ENCODE measurements around the gene RNF208. TPM values are rescaled to one million over a fixed set of nuclear protein-coding genes. Genes with fewer than 3 reads are reported as not detected.

RNF208 gene
- 1 to 10 TPM in 3 of 5 donors, under 1 TPM in 2; 0.56 to 1.6 (median 1.5) TPM for total RNA-seq
- total RNA-seq (2013): not detected
- total RNA-seq: 0 to 1.1 (median 0.35) reads per million in 29 experiments

DNA sequence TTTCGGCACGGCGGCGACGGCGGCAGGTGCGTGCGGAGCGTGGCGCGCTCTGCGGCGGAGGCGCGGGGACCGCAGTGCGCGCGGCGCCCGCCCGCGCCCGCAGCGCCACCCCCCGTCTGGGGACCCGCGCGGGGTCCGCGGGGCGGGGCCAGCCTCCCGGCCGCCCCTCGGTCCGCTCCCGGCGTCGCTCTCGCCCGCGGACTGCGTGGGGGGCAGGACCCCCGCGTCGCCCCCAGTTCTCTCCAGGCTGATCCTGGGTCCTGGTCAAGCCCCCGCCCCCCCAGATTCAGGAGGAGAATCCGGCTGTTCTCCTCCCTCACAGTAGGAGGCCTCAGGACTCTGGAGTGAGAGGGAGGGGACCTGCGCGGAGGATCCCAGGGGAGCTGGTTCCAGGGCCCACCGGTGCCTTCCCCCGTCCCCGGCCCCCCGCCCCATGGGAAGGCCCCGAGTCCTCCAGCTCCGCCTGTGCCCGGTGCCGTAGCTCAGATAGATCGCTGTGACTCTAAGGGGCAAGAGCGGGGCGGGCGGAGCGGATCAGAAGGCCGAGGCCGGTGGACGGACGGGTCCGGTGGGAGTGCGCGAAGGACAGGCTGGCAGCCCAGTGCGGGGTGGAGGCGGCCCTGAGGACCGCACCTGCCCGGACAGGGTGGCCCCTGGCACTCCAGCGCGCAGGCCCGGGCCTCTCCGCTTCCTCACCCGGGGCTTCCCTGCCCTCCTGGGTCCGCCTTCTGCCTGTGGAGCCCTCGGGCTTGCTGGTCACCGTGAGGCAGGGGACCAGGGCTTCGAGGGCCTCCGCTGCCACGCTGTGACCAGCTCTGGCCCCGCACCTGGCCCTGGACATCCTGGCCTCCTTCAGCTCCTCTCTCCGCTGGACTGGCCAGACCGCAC lies at the start of gene RNF208:
RNF208 (minus strand) TSS at position 51 of the 888 bp plus-strand sequence. CDS start 1,028 bp downstream, outside the sequence.
- no peaks in the 10 kb centered on the region for H3K9me3 ChIP-seq
- WGBS (ENCODE audit: insufficient coverage): 8% methylated on average over 84 of the region's 88 CpGs
- peaks cover 2 to 34% of the 10 kb centered on the region in 2 experiments for H3K4me1 ChIP-seq (ENCODE audit: control insufficient read depth in 1 of 2, extremely low read depth in 1 of 2, insufficient read depth in 2 of 2, low read length in 2 of 2)
- CTCF ChIA-PET: interaction anchor here in 1 of 2 donors (1.0 to 2.0 kb wide), 3 partner anchors 14 to 194 kb away, joined by 3 to 9 read pairs (median 7); no protein-coding TSS in a partner anchor
- peaks cover 0 to under 1% of the 10 kb centered on the region in 2 donors for H3K27me3 Mint-ChIP-seq
- peaks cover 1 to 5% (median 5%) of the 10 kb centered on the region in 3 donors for H3K4me1 Mint-ChIP-seq
- peak within 1 kb of the TSS in 1 of 2 donors; percentile 80 for H3K27ac Mint-ChIP-seq
- ATAC-seq (replicated peaks in 1 of 4) (no peak), DNase-seq (peak in 3 of 35 experiments; percentile 11 to 32 (median 30))
- no peaks in the 10 kb centered on the region for H3K9me3 Mint-ChIP-seq
- peak within 1 kb of the TSS; percentile 66 for H3K27ac ChIP-seq (ENCODE audit: low read length)
- H3K4me3 Mint-ChIP-seq: peak within 1 kb of the TSS; percentile 71 to 80 (median 79)
- H3K36me3 Mint-ChIP-seq: no peaks in the 10 kb centered on the region
- H3K4me3 ChIP-seq (ENCODE audit: control insufficient read depth in 1 of 2, extremely low read depth in 1 of 2, low read length in 1 of 2): peak within 1 kb of the TSS; percentile 76 to 79
- peaks cover 0 to 22% of the 10 kb centered on the region in 2 experiments for H3K27me3 ChIP-seq (replicated peaks in 1 of 2; ENCODE audit: control insufficient read depth in 2 of 2, extremely low read depth in 1 of 2, insufficient read depth in 2 of 2, low read length in 1 of 2)
- no peaks in the 10 kb centered on the region for H3K36me3 ChIP-seq (ENCODE audit: control insufficient read depth in 2 of 2, extremely low read depth in 1 of 2, insufficient read depth in 1 of 2, low read length in 1 of 2)
- POLR2A ChIA-PET: interaction anchor here (1.0 to 2.4 kb wide), 3 partner anchors 16 to 21 kb away, joined by 3 to 16 read pairs (median 6); partner anchors contain the start of gene TUBB4B (in 1 of the 2)

GRCh38 chr9:137271696-137272076 lies 49.6 kb upstream of the RNF208 start:
- Histone ChIP-seq H3K27me3 (replicated peaks in 1 of 2; ENCODE audit: control insufficient read depth in 2 of 2, extremely low read depth in 1 of 2, insufficient read depth in 2 of 2, low read length in 1 of 2) (peaks cover 0 to 14% of the 10 kb centered on the region in 2 experiments), H3K9me3 (no peaks in the 10 kb centered on the region), H3K27ac (ENCODE audit: low read length) (no peak overlapping the region), H3K4me3 (ENCODE audit: control insufficient read depth in 1 of 2, extremely low read depth in 1 of 2, low read length in 1 of 2) (no peak overlapping the region), H3K4me1 (ENCODE audit: control insufficient read depth in 1 of 2, extremely low read depth in 1 of 2, insufficient read depth in 2 of 2, low read length in 2 of 2) (peaks cover 11 to 23% of the 10 kb centered on the region in 2 experiments), H3K36me3 (ENCODE audit: control insufficient read depth in 2 of 2, extremely low read depth in 1 of 2, insufficient read depth in 1 of 2, low read length in 1 of 2) (peaks cover 22 to 43% of the 10 kb centered on the region in 2 donors)
- Mint-ChIP-seq H3K9me3 (no peaks in the 10 kb centered on the region), H3K36me3 (peaks cover 20% of the 10 kb centered on the region), H3K4me3 (peak overlapping the region in 2 of 3 donors; percentile 5 to 49), H3K27me3 (peaks cover 0 to 10% of the 10 kb centered on the region in 2 donors), H3K27ac (peak overlapping the region in 1 of 2 donors; percentile 41), H3K4me1 (peaks cover 23 to 35% (median 32%) of the 10 kb centered on the region in 3 donors)
- CTCF ChIA-PET: interaction anchor here in 1 of 2 donors (0.6 kb wide), 1 partner anchor 186 kb away, joined by 8 read pairs; no protein-coding TSS in a partner anchor
- POLR2A ChIA-PET: interaction anchor here in 1 of 2 donors (0.6 kb wide), 1 partner anchor 534 kb away, joined by 3 read pairs; no protein-coding TSS in a partner anchor
- ATAC-seq (replicated peaks in 1 of 4) (no peak), DNase-seq (no peak)
- 16% methylated on average over 3 of the region's 3 CpGs for WGBS (ENCODE audit: insufficient coverage)

- Histone ChIP-seq H3K4me3 (ENCODE audit: control insufficient read depth in 1 of 2, extremely low read depth in 1 of 2, low read length in 1 of 2) (no peak overlapping the region), H3K27me3 (replicated peaks in 1 of 2; ENCODE audit: control insufficient read depth in 2 of 2, extremely low read depth in 1 of 2, insufficient read depth in 2 of 2, low read length in 1 of 2) (peaks cover 0 to 8% of the 10 kb centered on the region in 2 experiments), H3K36me3 (ENCODE audit: control insufficient read depth in 2 of 2, extremely low read depth in 1 of 2, insufficient read depth in 1 of 2, low read length in 1 of 2) (peaks cover 26 to 48% of the 10 kb centered on the region in 2 donors), H3K27ac (ENCODE audit: low read length) (no peak overlapping the region), H3K9me3 (no peaks in the 10 kb centered on the region), H3K4me1 (ENCODE audit: control insufficient read depth in 1 of 2, extremely low read depth in 1 of 2, insufficient read depth in 2 of 2, low read length in 2 of 2) (peaks cover 11 to 24% of the 10 kb centered on the region in 2 experiments)
- 62% methylated on average over 26 of the region's 32 CpGs for WGBS (ENCODE audit: insufficient coverage)
- peaks cover 22 to 33% (median 31%) of the 10 kb centered on the region in 3 donors for H3K4me1 Mint-ChIP-seq
- H3K4me3 Mint-ChIP-seq: peak overlapping the region in 2 of 3 donors; percentile 5 to 49
- POLR2A ChIA-PET: interaction anchor here in 1 of 2 donors (0.6 kb wide), 1 partner anchor 533 kb away, joined by 3 read pairs; no protein-coding TSS in a partner anchor
- DNase-seq (peak in 14 of 35 experiments; percentile 18 to 57 (median 36)), ATAC-seq (replicated peaks in 1 of 4) (peak; percentile 41 to 90 (median 68))
- H3K27me3 Mint-ChIP-seq: peaks cover 0 to 8% of the 10 kb centered on the region in 2 donors
- H3K27ac Mint-ChIP-seq: peak overlapping the region; percentile 1 to 41
- CTCF ChIA-PET: interaction anchor here in 1 of 2 donors (0.6 kb wide), 1 partner anchor 185 kb away, joined by 8 read pairs; no protein-coding TSS in a partner anchor
- peaks cover 20% of the 10 kb centered on the region for H3K36me3 Mint-ChIP-seq
- no peaks in the 10 kb centered on the region for H3K9me3 Mint-ChIP-seq
These were observed 49.1 kb upstream of the RNF208 start for GRCh38 chr9:137270929-137271695.

DNA sequence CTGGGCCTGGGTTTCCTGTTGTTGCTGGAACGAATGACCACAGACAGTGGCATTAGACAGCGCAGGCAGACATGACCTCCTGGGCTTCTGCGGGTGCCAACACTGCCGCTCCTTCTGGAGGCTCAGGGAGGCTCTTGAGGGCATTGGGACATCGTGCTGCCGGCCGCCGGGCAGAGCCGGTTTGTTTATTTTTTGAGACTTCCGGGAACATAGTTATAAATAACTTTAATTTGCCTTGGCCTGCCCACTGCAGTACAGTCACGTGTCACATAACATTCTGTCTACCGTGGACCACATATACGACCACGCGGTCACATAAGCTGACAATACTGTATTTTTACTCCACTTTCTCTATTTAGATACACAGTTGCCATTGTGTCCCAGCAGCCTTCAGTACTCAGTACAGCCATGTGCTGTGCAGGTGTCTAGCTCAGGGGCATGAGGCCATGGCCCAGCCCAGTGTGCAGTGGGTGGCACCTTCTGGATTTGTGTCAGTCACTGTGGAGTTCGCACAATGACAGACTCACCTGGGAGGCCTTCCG lies 47.3 kb upstream of the RNF208 start:
- Mint-ChIP-seq H3K9me3 (no peaks in the 10 kb centered on the region), H3K27ac (no peak overlapping the region), H3K27me3 (no peaks in the 10 kb centered on the region), H3K4me1 (peaks cover 19 to 24% (median 19%) of the 10 kb centered on the region in 3 donors), H3K36me3 (peaks cover 21% of the 10 kb centered on the region), H3K4me3 (no peak overlapping the region)
- no peak for DNase-seq
- CTCF ChIA-PET: no interaction called here
- Histone ChIP-seq H3K27me3 (replicated peaks in 1 of 2; ENCODE audit: control insufficient read depth in 2 of 2, extremely low read depth in 1 of 2, insufficient read depth in 2 of 2, low read length in 1 of 2) (peaks cover 0 to 3% of the 10 kb centered on the region in 2 experiments), H3K9me3 (no peaks in the 10 kb centered on the region), H3K27ac (ENCODE audit: low read length) (no peak overlapping the region), H3K4me3 (ENCODE audit: control insufficient read depth in 1 of 2, extremely low read depth in 1 of 2, low read length in 1 of 2) (no peak overlapping the region), H3K36me3 (ENCODE audit: control insufficient read depth in 2 of 2, extremely low read depth in 1 of 2, insufficient read depth in 1 of 2, low read length in 1 of 2) (peaks cover 29 to 57% of the 10 kb centered on the region in 2 donors), H3K4me1 (ENCODE audit: control insufficient read depth in 1 of 2, extremely low read depth in 1 of 2, insufficient read depth in 2 of 2, low read length in 2 of 2) (peaks cover 11 to 26% of the 10 kb centered on the region in 2 experiments)
- WGBS (ENCODE audit: insufficient coverage): 89% methylated on average over 17 of the region's 17 CpGs
- POLR2A ChIA-PET: no interaction called here
- ATAC-seq (replicated peaks in 1 of 4): no peak

- ATAC-seq (replicated peaks in 1 of 4) (no peak), DNase-seq (no peak)
- Histone ChIP-seq H3K9me3 (no peaks in the 10 kb centered on the region), H3K36me3 (ENCODE audit: control insufficient read depth in 2 of 2, extremely low read depth in 1 of 2, insufficient read depth in 1 of 2, low read length in 1 of 2) (peaks cover 27 to 63% of the 10 kb centered on the region in 2 donors), H3K27ac (ENCODE audit: low read length) (no peak overlapping the region), H3K4me1 (ENCODE audit: control insufficient read depth in 1 of 2, extremely low read depth in 1 of 2, insufficient read depth in 2 of 2, low read length in 2 of 2) (peaks cover 11 to 26% of the 10 kb centered on the region in 2 experiments), H3K27me3 (replicated peaks in 1 of 2; ENCODE audit: control insufficient read depth in 2 of 2, extremely low read depth in 1 of 2, insufficient read depth in 2 of 2, low read length in 1 of 2) (peaks cover 0 to 3% of the 10 kb centered on the region in 2 experiments), H3K4me3 (ENCODE audit: control insufficient read depth in 1 of 2, extremely low read depth in 1 of 2, low read length in 1 of 2) (no peak overlapping the region)
- WGBS (ENCODE audit: insufficient coverage): 86% methylated on average over 9 of the region's 19 CpGs
- Mint-ChIP-seq H3K27ac (no peak overlapping the region), H3K4me3 (no peak overlapping the region), H3K4me1 (peaks cover 19 to 24% (median 19%) of the 10 kb centered on the region in 3 donors), H3K36me3 (peaks cover 24% of the 10 kb centered on the region), H3K27me3 (no peaks in the 10 kb centered on the region), H3K9me3 (no peaks in the 10 kb centered on the region)
- ChIA-PET POLR2A (no interaction called here), CTCF (no interaction called here)
These were observed 46.6 kb upstream of the RNF208 start for GRCh38 chr9:137268538-137269201.
